Middle frontal gyrus (tissue), 1 donor: ENCODE results near the gene PPM1L.

Experiments
- DNase-seq: peaks from one replicate; pipeline ENCODE4 v3.0.0-alpha.2; 2015; ENCODE audit warnings: low spot score; ENCODE audit errors: extremely low spot score

Gene PPM1L

GRCh38 chr3:160928183-160928726 is 172.2 kb downstream of the PPM1L start:
- DNase-seq = no peak

GRCh38 chr3:160929595-160929994 is 173.6 kb downstream of the PPM1L start:
- DNase-seq = no peak

DNA sequence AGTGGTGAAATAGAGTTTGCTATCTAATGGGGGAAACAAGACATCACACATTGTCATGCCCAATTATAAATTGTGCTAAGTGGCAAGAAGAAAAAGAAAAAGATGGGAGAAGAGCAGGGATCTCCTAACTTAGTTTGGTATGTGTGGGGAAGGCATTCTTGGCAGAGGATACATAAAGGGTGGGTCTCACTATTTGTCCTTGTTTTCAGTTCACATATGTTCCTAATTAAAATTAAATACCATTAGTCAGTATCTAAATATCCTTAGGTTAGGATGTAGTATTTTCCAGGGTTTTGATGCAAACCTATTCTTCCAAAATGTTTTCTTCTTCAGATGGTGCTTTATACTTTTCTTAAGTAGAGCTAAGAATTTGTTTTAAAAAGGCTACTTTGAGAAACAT is 175.4 kb downstream of the PPM1L start:
- DNase-seq = no peak

DNA sequence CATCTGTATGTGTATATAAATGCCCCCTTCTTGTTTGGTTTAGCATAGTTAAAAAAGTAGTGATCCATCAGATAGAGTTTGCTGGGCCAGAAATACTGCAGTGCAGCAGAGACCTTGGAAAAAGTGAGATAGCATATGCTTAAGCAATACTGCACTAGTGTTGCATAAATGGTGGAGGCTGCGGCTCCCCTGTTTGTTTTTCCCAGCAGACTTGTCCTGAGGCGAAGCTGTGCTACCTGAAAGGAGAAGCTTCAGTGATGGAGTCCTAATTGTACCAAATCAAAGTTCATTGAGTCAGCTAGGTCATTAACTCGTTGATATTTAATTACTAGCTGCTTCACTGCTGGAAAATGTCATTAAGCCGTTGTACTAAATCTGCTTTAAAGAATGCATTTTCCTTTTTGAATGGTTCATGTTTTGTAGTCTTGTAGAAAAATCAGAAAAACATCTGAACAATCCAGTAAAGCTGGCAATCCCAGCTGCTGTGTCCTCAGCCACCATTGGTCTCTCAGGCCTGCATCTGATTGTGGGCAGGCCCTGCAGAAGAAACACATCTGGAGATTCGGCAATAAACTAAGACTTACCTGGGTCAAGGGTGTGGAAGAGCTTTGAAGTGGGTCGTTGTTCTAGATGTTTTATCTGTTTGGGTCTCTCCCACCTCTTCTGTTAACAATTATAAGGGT is 179.5 kb downstream of the PPM1L start:
- no peak for DNase-seq

GRCh38 chr3:160941885-160942494 is 186.0 kb downstream of the PPM1L start:
- DNase-seq = peak; percentile 78

GRCh38 chr3:160943996-160944395 is 188.0 kb downstream of the PPM1L start:
- no peak for DNase-seq

DNA sequence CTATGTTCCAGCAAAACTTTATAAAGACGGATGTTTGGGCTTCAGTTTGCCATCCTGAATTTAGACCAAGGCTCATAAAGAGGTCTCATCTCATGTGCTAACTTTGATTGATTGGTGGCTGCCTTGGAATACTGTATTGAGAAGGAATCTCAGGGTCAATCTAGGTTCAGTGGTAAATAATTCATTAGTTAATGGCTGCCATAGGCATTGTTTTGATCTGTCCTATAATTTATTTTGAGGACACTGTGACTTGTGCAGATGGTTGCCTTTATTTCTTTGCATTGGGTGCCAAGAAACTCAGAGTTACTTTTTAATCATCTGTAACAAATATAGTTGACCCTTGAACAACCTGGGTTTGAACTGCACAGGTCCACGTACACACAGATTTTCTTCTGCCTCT is 189.3 kb downstream of the PPM1L start:
- no peak for DNase-seq

- DNase-seq = no peak
These were observed 192.2 kb downstream of the PPM1L start for GRCh38 chr3:160948273-160948672.

DNA sequence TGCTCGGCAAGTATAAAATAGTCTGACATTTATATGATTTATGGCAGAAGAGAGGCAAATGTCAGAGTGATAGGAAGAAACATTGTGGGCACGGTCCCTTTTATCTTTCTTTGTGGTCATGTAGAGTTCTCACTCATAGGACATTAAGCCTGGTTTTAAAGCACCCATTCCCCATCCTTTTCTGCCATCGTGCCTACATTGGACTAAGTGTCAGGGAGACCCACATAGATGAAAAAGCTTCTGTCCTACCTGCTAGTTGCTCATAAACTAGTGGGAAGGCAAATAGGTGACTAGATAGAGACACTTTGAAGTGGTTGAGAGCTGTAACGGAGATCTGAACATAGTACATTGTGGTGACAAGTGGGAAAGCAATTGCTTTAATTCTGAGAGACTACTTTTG is 193.4 kb downstream of the PPM1L start:
- DNase-seq = no peak

- DNase-seq = no peak
These were observed 194.5 kb downstream of the PPM1L start for GRCh38 chr3:160950542-160950941.

DNA sequence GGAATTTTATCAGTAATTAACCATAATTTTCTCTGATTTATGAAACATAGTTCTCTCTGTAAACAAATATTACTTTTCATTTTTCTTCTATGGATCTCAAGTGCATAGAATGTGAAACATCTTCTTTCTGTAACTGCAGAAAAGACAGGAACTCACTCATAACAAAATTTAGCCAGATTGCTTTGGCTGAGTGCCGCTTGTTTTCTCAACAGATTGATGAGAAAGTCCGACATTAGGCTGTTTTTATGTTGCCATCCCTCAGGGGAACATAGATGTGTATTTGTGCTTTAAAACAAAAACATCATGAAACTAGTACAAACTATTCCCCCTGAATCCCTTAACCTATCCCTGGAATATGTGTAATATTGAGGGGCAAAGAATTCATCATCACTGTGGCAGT is 194.9 kb downstream of the PPM1L start:
- no peak for DNase-seq

DNA sequence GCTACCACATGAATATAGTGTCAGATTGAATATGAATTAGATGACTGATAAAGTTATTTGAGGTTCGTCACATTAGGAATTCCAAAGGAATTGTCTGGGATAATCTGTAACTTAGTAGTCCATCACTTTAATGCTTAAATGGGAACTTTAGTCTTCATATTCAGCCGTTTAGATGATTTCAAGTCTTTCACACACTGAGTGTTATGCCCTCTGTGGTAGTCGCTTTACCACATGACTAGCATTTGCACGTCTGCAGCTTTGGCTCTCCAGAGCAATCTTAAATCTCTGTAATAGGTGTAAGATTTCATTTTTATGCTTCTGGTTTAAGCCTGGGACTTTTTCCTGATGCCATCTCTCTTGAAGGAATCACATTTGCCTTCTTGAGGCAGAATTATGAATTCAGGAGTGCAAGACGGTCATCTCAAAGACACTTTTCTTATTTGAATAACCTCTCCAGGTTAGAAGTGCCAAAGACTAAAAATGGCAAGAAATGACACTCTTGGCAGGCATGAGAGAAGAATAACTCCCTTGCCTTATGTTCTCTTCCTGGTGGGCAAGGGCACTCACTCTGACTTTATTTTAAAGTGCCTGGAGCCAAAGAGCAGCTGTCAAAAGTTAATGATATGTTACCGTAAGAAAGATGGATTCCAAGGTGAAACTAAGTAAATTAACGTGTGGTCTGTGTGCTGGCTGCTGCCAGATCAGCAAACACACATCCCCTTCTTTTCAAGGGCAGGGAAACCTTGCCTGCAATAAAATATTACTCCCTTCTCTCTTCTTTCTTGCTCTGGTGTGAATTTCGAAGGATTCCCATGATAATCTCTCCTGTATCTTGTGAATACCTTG is 195.8 kb downstream of the PPM1L start:
- no peak for DNase-seq

- DNase-seq = no peak
These were observed 197.7 kb downstream of the PPM1L start for GRCh38 chr3:160953686-160954085.

- DNase-seq = no peak
These were observed 200.8 kb downstream of the PPM1L start for GRCh38 chr3:160956785-160957184.

DNA sequence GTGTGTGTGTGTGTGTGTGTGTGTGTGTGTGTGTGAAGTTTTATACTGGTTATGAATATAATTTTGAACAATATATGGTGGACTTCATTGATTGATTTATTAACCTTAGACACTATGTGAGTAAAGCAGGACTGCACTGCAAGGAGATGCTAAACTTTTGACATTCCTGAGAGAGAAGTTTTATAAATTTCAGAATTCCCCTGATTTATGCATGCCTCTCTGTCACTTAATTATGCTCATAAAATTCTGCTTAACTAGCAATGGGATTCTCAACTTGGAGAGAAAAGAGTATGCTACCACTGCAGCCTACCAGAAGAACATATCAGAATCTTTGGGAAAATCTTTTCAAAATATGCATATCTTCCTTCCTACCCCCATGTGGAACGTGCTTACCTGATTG is 204.5 kb downstream of the PPM1L start:
- no peak for DNase-seq

- no peak for DNase-seq
These were observed 207.9 kb downstream of the PPM1L start for GRCh38 chr3:160963949-160964348.

- no peak for DNase-seq
These were observed 212.7 kb downstream of the PPM1L start for GRCh38 chr3:160968761-160969160.

DNA sequence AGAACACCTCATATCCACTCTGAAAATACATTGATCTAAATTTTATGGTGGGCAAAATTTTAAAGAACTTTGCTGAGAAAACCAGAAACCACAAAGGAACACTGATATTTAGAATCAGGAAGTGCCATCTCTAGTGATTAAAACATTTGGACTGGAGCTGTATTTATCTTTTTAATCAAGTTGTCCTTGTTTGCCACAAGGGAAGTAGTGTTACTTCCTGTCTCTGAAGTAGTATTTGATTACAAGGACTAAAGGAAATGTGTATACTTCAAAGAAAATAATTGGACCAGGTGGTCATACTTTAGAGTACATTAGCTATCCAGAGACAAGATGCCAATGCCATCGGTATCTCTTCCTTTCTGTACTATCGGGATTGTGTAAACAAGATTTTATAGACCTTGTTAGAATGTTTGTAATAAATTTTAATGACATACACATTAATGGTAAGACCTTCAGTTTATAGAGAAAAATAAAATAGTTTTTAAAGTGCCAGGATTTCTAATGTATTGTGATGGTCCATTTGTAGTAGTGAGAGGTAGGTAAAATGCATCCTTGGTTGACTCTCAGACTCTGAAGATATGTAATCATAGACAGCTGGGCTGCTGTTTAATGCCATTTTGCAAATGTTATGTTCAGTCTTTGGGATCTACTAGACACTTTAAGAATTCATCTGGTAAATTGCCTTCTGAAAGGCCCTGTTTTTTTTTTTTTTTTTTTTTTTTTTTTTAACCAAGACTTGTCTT is 217.2 kb downstream of the PPM1L start:
- DNase-seq = no peak

DNA sequence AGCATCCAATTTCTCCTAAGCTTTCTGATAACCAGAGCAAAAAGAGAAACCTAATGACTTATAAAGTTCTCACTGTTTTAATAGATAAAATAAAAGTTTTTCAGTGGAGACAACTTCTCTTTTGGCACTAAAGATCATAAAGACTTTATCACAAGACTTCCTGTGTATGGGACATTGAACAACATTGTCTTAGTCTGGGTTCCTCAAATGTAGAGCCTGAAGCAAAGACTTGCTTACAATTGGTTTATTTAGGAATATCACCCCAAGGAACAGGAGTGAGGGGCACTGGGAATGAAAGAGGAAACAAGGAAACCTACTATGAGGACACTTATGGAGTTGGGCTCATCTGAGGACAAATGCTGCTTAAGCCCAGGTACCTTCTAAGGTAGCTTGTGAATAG is 221.7 kb downstream of the PPM1L start:
- no peak for DNase-seq

GRCh38 chr3:160980740-160981139 is 224.7 kb downstream of the PPM1L start:
- no peak for DNase-seq

GRCh38 chr3:160981217-160981938 is 225.3 kb downstream of the PPM1L start:
- DNase-seq = no peak
